T47D (cell line): Measurements from ENCODE around the gene CENPK.
"Not testable (repeated sequence)": the region's sequence is repeated elsewhere in the genome, so short reads cannot be mapped to it uniquely, and the experiment has no call there.

Experiments
- DNase-seq, 2 experiments: peaks; one replicate each; pipeline versions ENCODE4 v3.0.0 to v3.0.0-alpha.2; 2011 to 2012; ENCODE audit warnings: low read depth in 1 of 2, low spot score in 1 of 2
- JUND ChIP-seq: IDR thresholded peaks from 2 replicates; pipeline ENCODE4 v1.6.1; 2012; ENCODE audit warnings: low read depth
- in situ Hi-C: cut with HindIII; loops from 2 replicates; pipeline ENCODE4 v1.10.0; 2016; ENCODE audit warnings: low sequenced_read_pairs, low pct_unique_long_range_greater_than_20kb

CENPK gene

GRCh38 chr5:65548281-65548680 is 14.7 kb downstream of the CENPK start:
- DNase-seq: no peak
- in situ Hi-C loops: no loop called here
- no peak for TF ChIP-seq JUND

- TF ChIP-seq JUND: no peak
- DNase-seq: no peak
- in situ Hi-C loops: no loop called here
Measured at GRCh38 chr5:65546141-65546540, 16.8 kb downstream of the CENPK start.

GRCh38 chr5:65544473-65544872 is 18.5 kb downstream of the CENPK start:
- DNase-seq: no peak
- in situ Hi-C loops: no loop called here
- TF ChIP-seq JUND: no peak

GRCh38 chr5:65539827-65540226 is 23.1 kb downstream of the CENPK start:
- no peak for TF ChIP-seq JUND
- no peak for DNase-seq
- in situ Hi-C loops: no loop called here

GRCh38 chr5:65535529-65535987 is 27.4 kb downstream of the CENPK start:
- TF ChIP-seq JUND: no peak
- in situ Hi-C loops: no loop called here
- DNase-seq: no peak

GRCh38 chr5:65530904-65531303 is 32.1 kb downstream of the CENPK start:
- in situ Hi-C loops: no loop called here
- no peak for TF ChIP-seq JUND
- DNase-seq: no peak

GRCh38 chr5:65525726-65526125 is 37.2 kb downstream of the CENPK start:
- no peak for DNase-seq
- no peak for TF ChIP-seq JUND
- in situ Hi-C loops: no loop called here

- no peak for DNase-seq
- TF ChIP-seq JUND: no peak
Measured at GRCh38 chr5:65512170-65512937, 50.6 kb downstream of the CENPK start.

GRCh38 chr5:65508978-65509377 is 54.0 kb downstream of the CENPK start:
- in situ Hi-C loops: no loop called here
- no peak for DNase-seq
- no peak for TF ChIP-seq JUND

More at GRCh38 chr5:65512170-65512937, 50.6 kb downstream of the CENPK start:
- in situ Hi-C loops: no loop called here

GRCh38 chr5:65506961-65507360 is 56.0 kb downstream of the CENPK start:
- in situ Hi-C loops: no loop called here

GRCh38 chr5:65489119-65489518 is 73.8 kb downstream of the CENPK start:
- in situ Hi-C loops: no loop called here
- no peak for DNase-seq
- no peak for TF ChIP-seq JUND

More at GRCh38 chr5:65506961-65507360, 56.0 kb downstream of the CENPK start:
- no peak for TF ChIP-seq JUND
- DNase-seq: no peak

- DNase-seq, in situ Hi-C loops: not testable (repeated sequence)
Measured at GRCh38 chr5:65488038-65488687, 74.8 kb downstream of the CENPK start.

- DNase-seq, in situ Hi-C loops: not testable (repeated sequence)
Measured at GRCh38 chr5:65486803-65487202, 76.2 kb downstream of the CENPK start.
